ENCODE measurements around the gene ANAPC4.

The ANAPC4 gene

GRCh38 chr4:25383647-25384046 is 6.6 kb downstream of the ANAPC4 start:
- TF ChIP-seq ZBTB1 (tag by site-specific recombination; IDR thresholded peaks at IDR 0.05) = no peak
- no peak for TF ChIP-seq ZNF837 (tag by site-specific recombination; IDR thresholded peaks at IDR 0.05)
- TF ChIP-seq ZNF248 (tag by site-specific recombination; IDR thresholded peaks at IDR 0.05) = no peak
- peak; percentile 48; the same call in 1 of the 2 replicates for TF ChIP-seq PRDM6 (tag by site-specific recombination; IDR thresholded peaks at IDR 0.05)
- TF ChIP-seq ZNF174 (tag by site-specific recombination; IDR thresholded peaks at IDR 0.05) = no peak
- no peak for TF ChIP-seq ZNF585B (tag by site-specific recombination; IDR thresholded peaks at IDR 0.05)
- TF ChIP-seq ZNF426 (tag by site-specific recombination; IDR thresholded peaks at IDR 0.05) = no peak
- CTCF ChIA-PET = no interaction called here

GRCh38 chr4:25386926-25387325 is 9.9 kb downstream of the ANAPC4 start:
- TF ChIP-seq ZNF518A (tag by site-specific recombination; conservative IDR thresholded peaks at IDR 0.05; ENCODE audit: low read depth) (no peak), REST (tag by site-specific recombination; IDR thresholded peaks at IDR 0.05) (peak; percentile 86)
- H3K27ac ChIP-seq (ENCODE audit: extremely low read depth, low read depth, low read length) = no peak overlapping the region
- H3K4me1 ChIP-seq (ENCODE audit: control insufficient read depth, insufficient read depth, low read length) = no peaks in the 10 kb centered on the region
- peaks cover 6 to 63% of the 10 kb centered on the region in 2 experiments for H3K36me3 ChIP-seq (ENCODE audit: control insufficient read depth in 2 of 2, insufficient read depth in 1 of 2, low read length in 2 of 2)
- H3K4me3 ChIP-seq (ENCODE audit: low read depth, low read length) = no peak overlapping the region
- POLR2A ChIA-PET = no interaction called here
- CTCF ChIA-PET = interaction anchor here (0.6 kb wide), 1 partner anchor 282 kb away, joined by 3 read pairs; no protein-coding TSS in a partner anchor
- no peaks in the 10 kb centered on the region for H3K9me3 ChIP-seq (ENCODE audit: control insufficient read depth, insufficient read depth, low read depth, low read length)

More at GRCh38 chr4:25383647-25384046, 6.6 kb downstream of the ANAPC4 start:
- no peak overlapping the region for H3K4me3 ChIP-seq (ENCODE audit: low read depth, low read length)
- peaks cover 9 to 72% of the 10 kb centered on the region in 2 experiments for H3K36me3 ChIP-seq (ENCODE audit: control insufficient read depth in 2 of 2, insufficient read depth in 1 of 2, low read length in 2 of 2)
- POLR2A ChIA-PET = no interaction called here
- no peaks in the 10 kb centered on the region for H3K9me3 ChIP-seq (ENCODE audit: control insufficient read depth, insufficient read depth, low read depth, low read length)
- H3K4me1 ChIP-seq (ENCODE audit: control insufficient read depth, insufficient read depth, low read length) = no peaks in the 10 kb centered on the region
- H3K27ac ChIP-seq (ENCODE audit: extremely low read depth, low read depth, low read length) = no peak overlapping the region

- H3K4me1 ChIP-seq (ENCODE audit: control insufficient read depth, insufficient read depth, low read length) = no peaks in the 10 kb centered on the region
- H3K4me3 ChIP-seq (ENCODE audit: low read depth, low read length) = no peak overlapping the region
- H3K27ac ChIP-seq (ENCODE audit: extremely low read depth, low read depth, low read length) = no peak overlapping the region
- TF ChIP-seq ZNF132 (tag by site-specific recombination; IDR thresholded peaks at IDR 0.05; ENCODE audit: borderline replicate concordance) = no peak
- TF ChIP-seq SETDB1 (IDR thresholded peaks at IDR 0.05; ENCODE audit: insufficient read length, low read length) = peak; percentile 69
- TF ChIP-seq ZNF366 (tag by site-specific recombination; conservative IDR thresholded peaks at IDR 0.05) = no peak
- TF ChIP-seq ZBTB6 (tag by site-specific recombination; IDR thresholded peaks at IDR 0.05) = no peak
- no peak for TF ChIP-seq PRDM10 (tag by site-specific recombination; IDR thresholded peaks at IDR 0.05)
- TF ChIP-seq ZNF624 (tag by site-specific recombination; IDR thresholded peaks at IDR 0.05) = 0 out of 2 replicates have a peak, but pooled peaks have one; percentile 58
- ChIA-PET CTCF (interaction anchor here (0.7 kb wide), 1 partner anchor 18 kb away, joined by 3 read pairs; no protein-coding TSS in a partner anchor), POLR2A (no interaction called here)
- H3K9me3 ChIP-seq (ENCODE audit: control insufficient read depth, insufficient read depth, low read depth, low read length) = no peaks in the 10 kb centered on the region
- peaks cover 3 to 86% of the 10 kb centered on the region in 2 experiments for H3K36me3 ChIP-seq (ENCODE audit: control insufficient read depth in 2 of 2, insufficient read depth in 1 of 2, low read length in 2 of 2)
Observed at GRCh38 chr4:25397305-25397704, 20.2 kb downstream of the ANAPC4 start.
